ENCODE results near the gene SPIN1. TPM values are rescaled to one million over a fixed set of nuclear protein-coding genes. Genes with fewer than 3 reads are reported as not detected.
"Not testable (repeated sequence)": the region's sequence is repeated elsewhere in the genome, so short reads cannot be mapped to it uniquely, and the experiment has no call there.

Gene SPIN1
- polyA plus RNA-seq = 10 to 100 TPM; 13.9 to 17.7 TPM

DNA sequence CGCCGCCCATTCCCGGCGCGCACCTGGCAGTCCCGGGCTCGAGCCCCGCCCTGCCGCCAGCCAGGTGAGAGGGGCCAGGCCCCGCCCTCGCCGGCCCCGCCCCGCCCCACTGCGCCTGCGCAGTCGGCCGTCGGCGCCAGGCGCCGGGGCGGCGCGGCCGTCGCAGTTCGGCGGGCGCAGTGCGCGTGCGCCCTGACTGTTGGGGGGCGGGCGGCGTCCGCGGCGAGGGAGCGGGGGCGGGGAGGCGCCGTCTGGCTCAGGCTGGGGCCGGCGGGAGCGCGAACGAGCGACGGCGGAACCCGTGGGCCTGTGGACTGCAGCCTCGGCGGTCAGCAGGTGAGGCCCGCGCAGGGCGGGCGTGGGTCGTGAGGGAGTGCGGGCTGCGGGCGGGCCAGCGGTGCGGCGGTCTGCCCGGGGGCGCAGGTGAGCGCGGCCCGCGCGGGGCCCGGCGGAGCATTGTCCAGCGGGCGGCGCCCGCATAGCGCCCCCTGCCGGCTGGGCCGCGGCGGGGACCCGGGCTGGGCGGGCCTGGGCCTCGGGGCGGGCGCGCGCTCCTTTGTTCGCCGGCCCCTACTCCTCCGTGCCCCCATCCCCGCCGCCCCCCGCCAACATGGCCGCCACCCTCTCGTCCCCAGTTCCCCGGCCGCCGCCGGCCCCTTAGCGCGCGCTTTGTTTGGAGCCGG lies at the start of gene SPIN1:
Gene SPIN1, plus strand, starts transcription at position 242 of the 683 bp plus-strand sequence. CDS start 38,096 bp downstream, outside the sequence.
- H3K27me3 ChIP-seq (ENCODE audit: control insufficient read depth in 1 of 2, insufficient read depth in 2 of 2, low read length in 2 of 2) = no peaks in the 10 kb centered on the region
- H3K36me3 ChIP-seq (ENCODE audit: control insufficient read depth in 2 of 2, insufficient read depth in 2 of 2, low read length in 1 of 2) = no peaks in the 10 kb centered on the region
- H3K4me1 ChIP-seq (ENCODE audit: control insufficient read depth in 2 of 2, insufficient read depth in 2 of 2, low read length in 1 of 2) = no peaks in the 10 kb centered on the region
- H3K4me3 ChIP-seq (ENCODE audit: low read depth in 1 of 2, low read length in 2 of 2) = peak within 1 kb of the TSS; percentile 86 to 87
- WGBS, 2 donors = 1% methylated on average over 70 to 106 of the region's 106 CpGs
- H3K9me3 ChIP-seq (ENCODE audit: control insufficient read depth in 2 of 2, insufficient read depth in 1 of 2, low read depth in 1 of 2, low read length in 1 of 2) = no peaks in the 10 kb centered on the region
- peak within 1 kb of the TSS; percentile 97 to 99 for H3K27ac ChIP-seq (ENCODE audit: low read depth in 2 of 2, low read length in 1 of 2)

- no peak overlapping the region for H3K27ac ChIP-seq (ENCODE audit: low read depth in 2 of 2, low read length in 1 of 2)
- no peaks in the 10 kb centered on the region for H3K36me3 ChIP-seq (ENCODE audit: control insufficient read depth in 2 of 2, insufficient read depth in 2 of 2, low read length in 1 of 2)
- no peaks in the 10 kb centered on the region for H3K9me3 ChIP-seq (ENCODE audit: control insufficient read depth in 2 of 2, insufficient read depth in 1 of 2, low read depth in 1 of 2, low read length in 1 of 2)
- H3K4me1 ChIP-seq (ENCODE audit: control insufficient read depth in 2 of 2, insufficient read depth in 2 of 2, low read length in 1 of 2) = no peaks in the 10 kb centered on the region
- 37% methylated on average over 4 of the region's 4 CpGs for WGBS, 2 donors
- H3K27me3 ChIP-seq (ENCODE audit: control insufficient read depth in 1 of 2, insufficient read depth in 2 of 2, low read length in 2 of 2) = no peaks in the 10 kb centered on the region
- H3K4me3 ChIP-seq (ENCODE audit: low read depth in 1 of 2, low read length in 2 of 2) = no peak overlapping the region
These were observed 48.9 kb upstream of the SPIN1 start for GRCh38 chr9:88339317-88339716.

- H3K36me3 ChIP-seq (ENCODE audit: control insufficient read depth in 2 of 2, insufficient read depth in 2 of 2, low read length in 1 of 2) = no peaks in the 10 kb centered on the region
- WGBS, 2 donors = 66 to 73% methylated on average over 2 of the region's 2 CpGs
- no peaks in the 10 kb centered on the region for H3K9me3 ChIP-seq (ENCODE audit: control insufficient read depth in 2 of 2, insufficient read depth in 1 of 2, low read depth in 1 of 2, low read length in 1 of 2)
- no peak overlapping the region for H3K27ac ChIP-seq (ENCODE audit: low read depth in 2 of 2, low read length in 1 of 2)
- no peak overlapping the region for H3K4me3 ChIP-seq (ENCODE audit: low read depth in 1 of 2, low read length in 2 of 2)
- no peaks in the 10 kb centered on the region for H3K27me3 ChIP-seq (ENCODE audit: control insufficient read depth in 1 of 2, insufficient read depth in 2 of 2, low read length in 2 of 2)
- no peaks in the 10 kb centered on the region for H3K4me1 ChIP-seq (ENCODE audit: control insufficient read depth in 2 of 2, insufficient read depth in 2 of 2, low read length in 1 of 2)
These were observed 46.0 kb upstream of the SPIN1 start for GRCh38 chr9:88342246-88342645.

- Histone ChIP-seq H3K9me3 (ENCODE audit: control insufficient read depth in 2 of 2, insufficient read depth in 1 of 2, low read depth in 1 of 2, low read length in 1 of 2) (no peaks in the 10 kb centered on the region), H3K4me3 (ENCODE audit: low read depth in 1 of 2, low read length in 2 of 2) (no peak overlapping the region), H3K27me3 (ENCODE audit: control insufficient read depth in 1 of 2, insufficient read depth in 2 of 2, low read length in 2 of 2) (no peaks in the 10 kb centered on the region), H3K4me1 (ENCODE audit: control insufficient read depth in 2 of 2, insufficient read depth in 2 of 2, low read length in 1 of 2) (no peaks in the 10 kb centered on the region), H3K36me3 (ENCODE audit: control insufficient read depth in 2 of 2, insufficient read depth in 2 of 2, low read length in 1 of 2) (no peaks in the 10 kb centered on the region), H3K27ac (ENCODE audit: low read depth in 2 of 2, low read length in 1 of 2) (no peak overlapping the region)
- WGBS, 2 donors = 75 to 77% methylated on average over 7 of the region's 7 CpGs
These were observed 44.2 kb upstream of the SPIN1 start for GRCh38 chr9:88344013-88344412.

GRCh38 chr9:88350354-88350753 lies 37.9 kb upstream of the SPIN1 start:
- 86 to 92% methylated on average over 5 of the region's 5 CpGs for WGBS, 2 donors
- H3K4me1 ChIP-seq (ENCODE audit: control insufficient read depth in 2 of 2, insufficient read depth in 2 of 2, low read length in 1 of 2); H3K4me3 ChIP-seq (ENCODE audit: low read depth in 1 of 2, low read length in 2 of 2); H3K9me3 ChIP-seq (ENCODE audit: control insufficient read depth in 2 of 2, insufficient read depth in 1 of 2, low read depth in 1 of 2, low read length in 1 of 2); H3K27ac ChIP-seq (ENCODE audit: low read depth in 2 of 2, low read length in 1 of 2); H3K27me3 ChIP-seq (ENCODE audit: control insufficient read depth in 1 of 2, insufficient read depth in 2 of 2, low read length in 2 of 2); H3K36me3 ChIP-seq (ENCODE audit: control insufficient read depth in 2 of 2, insufficient read depth in 2 of 2, low read length in 1 of 2): not testable (repeated sequence)

DNA sequence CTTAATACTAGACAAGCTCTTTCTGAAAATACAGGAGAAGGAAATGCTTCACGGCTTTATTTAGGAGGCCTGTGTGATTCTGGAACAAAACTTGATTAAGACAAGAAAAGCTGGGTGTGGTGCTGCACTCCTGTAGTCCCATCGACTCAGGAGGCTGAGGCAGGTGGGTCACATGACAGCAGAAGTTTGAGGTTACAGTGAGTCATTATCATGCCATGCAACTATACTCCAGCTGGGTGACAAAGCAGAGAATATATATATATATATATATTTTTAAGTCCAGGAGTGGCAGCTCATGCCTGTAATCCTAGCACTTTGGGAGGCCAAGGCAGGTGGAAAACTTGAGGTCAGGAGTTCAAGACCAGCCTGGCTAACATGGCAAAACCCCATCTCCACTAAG lies 33.1 kb upstream of the SPIN1 start:
- no peak overlapping the region for H3K4me3 ChIP-seq (ENCODE audit: low read depth in 1 of 2, low read length in 2 of 2)
- WGBS, 2 donors = 56 to 58% methylated on average over 2 of the region's 2 CpGs
- peaks cover 0 to 6% of the 10 kb centered on the region in 2 donors for H3K9me3 ChIP-seq (ENCODE audit: control insufficient read depth in 2 of 2, insufficient read depth in 1 of 2, low read depth in 1 of 2, low read length in 1 of 2)
- H3K36me3 ChIP-seq (ENCODE audit: control insufficient read depth in 2 of 2, insufficient read depth in 2 of 2, low read length in 1 of 2) = no peaks in the 10 kb centered on the region
- H3K27me3 ChIP-seq (ENCODE audit: control insufficient read depth in 1 of 2, insufficient read depth in 2 of 2, low read length in 2 of 2) = no peaks in the 10 kb centered on the region
- H3K27ac ChIP-seq (ENCODE audit: low read depth in 2 of 2, low read length in 1 of 2) = no peak overlapping the region
- no peaks in the 10 kb centered on the region for H3K4me1 ChIP-seq (ENCODE audit: control insufficient read depth in 2 of 2, insufficient read depth in 2 of 2, low read length in 1 of 2)

DNA sequence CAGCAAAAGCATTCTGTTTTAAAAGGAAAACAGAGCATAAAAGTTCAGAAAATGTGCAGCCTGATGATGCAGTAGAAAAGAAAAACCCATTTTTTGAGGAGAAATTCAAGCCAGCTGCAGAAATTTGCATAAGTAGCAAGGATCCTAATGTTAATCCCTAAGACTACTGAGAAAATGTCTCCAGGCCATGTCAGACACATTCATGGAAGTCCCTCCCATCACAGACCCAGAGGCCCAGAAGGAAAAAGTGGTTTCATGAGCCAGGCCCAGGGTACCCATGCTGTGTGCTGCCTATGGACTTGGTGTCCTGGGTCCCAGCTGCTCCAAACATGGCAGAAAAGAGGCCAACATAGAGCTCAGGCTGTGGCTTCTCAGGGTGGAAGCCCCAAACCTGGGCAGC lies 31.0 kb upstream of the SPIN1 start:
- not testable (repeated sequence) for H3K36me3 ChIP-seq (ENCODE audit: control insufficient read depth in 2 of 2, insufficient read depth in 2 of 2, low read length in 1 of 2); H3K4me1 ChIP-seq (ENCODE audit: control insufficient read depth in 2 of 2, insufficient read depth in 2 of 2, low read length in 1 of 2); H3K4me3 ChIP-seq (ENCODE audit: low read depth in 1 of 2, low read length in 2 of 2); H3K27me3 ChIP-seq (ENCODE audit: control insufficient read depth in 1 of 2, insufficient read depth in 2 of 2, low read length in 2 of 2); H3K9me3 ChIP-seq (ENCODE audit: control insufficient read depth in 2 of 2, insufficient read depth in 1 of 2, low read depth in 1 of 2, low read length in 1 of 2); H3K27ac ChIP-seq (ENCODE audit: low read depth in 2 of 2, low read length in 1 of 2)

GRCh38 chr9:88358723-88359122 lies 29.5 kb upstream of the SPIN1 start:
- no peak overlapping the region for H3K27ac ChIP-seq (ENCODE audit: low read depth in 2 of 2, low read length in 1 of 2)
- no peaks in the 10 kb centered on the region for H3K4me1 ChIP-seq (ENCODE audit: control insufficient read depth in 2 of 2, insufficient read depth in 2 of 2, low read length in 1 of 2)
- 91 to 94% methylated on average over 4 of the region's 4 CpGs for WGBS, 2 donors
- no peaks in the 10 kb centered on the region for H3K36me3 ChIP-seq (ENCODE audit: control insufficient read depth in 2 of 2, insufficient read depth in 2 of 2, low read length in 1 of 2)
- no peak overlapping the region for H3K4me3 ChIP-seq (ENCODE audit: low read depth in 1 of 2, low read length in 2 of 2)
- H3K27me3 ChIP-seq (ENCODE audit: control insufficient read depth in 1 of 2, insufficient read depth in 2 of 2, low read length in 2 of 2) = no peaks in the 10 kb centered on the region
- peaks cover 0 to 6% of the 10 kb centered on the region in 2 donors for H3K9me3 ChIP-seq (ENCODE audit: control insufficient read depth in 2 of 2, insufficient read depth in 1 of 2, low read depth in 1 of 2, low read length in 1 of 2)

GRCh38 chr9:88359974-88360373 lies 28.3 kb upstream of the SPIN1 start:
- no peaks in the 10 kb centered on the region for H3K9me3 ChIP-seq (ENCODE audit: control insufficient read depth in 2 of 2, insufficient read depth in 1 of 2, low read depth in 1 of 2, low read length in 1 of 2)
- no peaks in the 10 kb centered on the region for H3K4me1 ChIP-seq (ENCODE audit: control insufficient read depth in 2 of 2, insufficient read depth in 2 of 2, low read length in 1 of 2)
- no peaks in the 10 kb centered on the region for H3K27me3 ChIP-seq (ENCODE audit: control insufficient read depth in 1 of 2, insufficient read depth in 2 of 2, low read length in 2 of 2)
- 79 to 87% methylated on average over 3 of the region's 3 CpGs for WGBS, 2 donors
- H3K4me3 ChIP-seq (ENCODE audit: low read depth in 1 of 2, low read length in 2 of 2) = no peak overlapping the region
- no peak overlapping the region for H3K27ac ChIP-seq (ENCODE audit: low read depth in 2 of 2, low read length in 1 of 2)
- no peaks in the 10 kb centered on the region for H3K36me3 ChIP-seq (ENCODE audit: control insufficient read depth in 2 of 2, insufficient read depth in 2 of 2, low read length in 1 of 2)

GRCh38 chr9:88362681-88363080 lies 25.6 kb upstream of the SPIN1 start:
- no peak overlapping the region for H3K4me3 ChIP-seq (ENCODE audit: low read depth in 1 of 2, low read length in 2 of 2)
- WGBS, 2 donors = 86 to 88% methylated on average over 2 of the region's 2 CpGs
- no peaks in the 10 kb centered on the region for H3K36me3 ChIP-seq (ENCODE audit: control insufficient read depth in 2 of 2, insufficient read depth in 2 of 2, low read length in 1 of 2)
- no peak overlapping the region for H3K27ac ChIP-seq (ENCODE audit: low read depth in 2 of 2, low read length in 1 of 2)
- H3K9me3 ChIP-seq (ENCODE audit: control insufficient read depth in 2 of 2, insufficient read depth in 1 of 2, low read depth in 1 of 2, low read length in 1 of 2) = peaks cover 0 to 2% of the 10 kb centered on the region in 2 donors
- H3K27me3 ChIP-seq (ENCODE audit: control insufficient read depth in 1 of 2, insufficient read depth in 2 of 2, low read length in 2 of 2) = no peaks in the 10 kb centered on the region
- no peaks in the 10 kb centered on the region for H3K4me1 ChIP-seq (ENCODE audit: control insufficient read depth in 2 of 2, insufficient read depth in 2 of 2, low read length in 1 of 2)
